ENCODE measurements around the gene PROCR. TPM values are rescaled to one million over a fixed set of nuclear protein-coding genes. Genes with fewer than 3 reads are reported as not detected.

The PROCR gene
- total RNA-seq, 6 experiments from 2014 or later = 21.0 to 29.6 (median 23.4) TPM

DNA sequence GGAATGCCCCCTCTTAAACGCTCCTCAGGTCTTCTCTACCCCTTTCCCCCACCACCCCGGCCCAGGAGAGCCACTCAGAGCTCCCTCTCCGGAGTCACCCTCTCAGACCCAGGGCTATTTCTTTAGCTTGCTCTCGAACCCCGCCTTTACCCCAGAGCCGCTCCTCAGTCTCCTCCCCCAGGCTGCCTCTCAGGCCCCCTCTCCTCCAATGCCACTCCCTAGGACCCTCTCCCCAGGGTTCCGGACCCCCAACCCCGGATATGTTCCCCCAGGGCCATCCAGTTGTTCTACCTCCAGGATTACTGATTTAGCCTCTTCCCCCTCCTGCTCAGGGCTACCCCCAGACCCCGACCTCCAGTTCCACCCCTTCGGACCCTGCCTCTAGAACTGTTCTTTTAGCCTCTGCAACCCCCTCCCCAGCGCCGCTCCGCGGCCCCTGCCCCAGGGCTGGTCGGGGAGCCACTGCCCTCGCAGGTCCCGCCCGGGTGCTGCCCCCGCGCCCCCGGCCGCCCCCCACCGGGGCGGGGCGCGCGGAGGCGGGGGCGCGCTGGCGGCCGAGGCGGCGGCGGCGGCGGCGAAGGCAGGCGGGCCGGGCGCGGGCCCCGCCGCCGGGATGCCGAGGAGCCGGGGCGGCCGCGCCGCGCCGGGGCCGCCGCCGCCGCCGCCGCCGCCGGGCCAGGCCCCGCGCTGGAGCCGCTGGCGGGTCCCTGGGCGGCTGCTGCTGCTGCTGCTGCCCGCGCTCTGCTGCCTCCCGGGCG lies 54.4 kb downstream of the PROCR start, which contains the start of gene MMP24:
Gene MMP24, plus strand, starts transcription at position 565 of the 758 bp plus-strand sequence. Its CDS starts 49 bp downstream, at position 614.
- Mint-ChIP-seq H3K9me3 (no peaks in the 10 kb centered on the region), H3K4me1 (ENCODE audit: low read depth) (peaks cover 8% of the 10 kb centered on the region), H3K27me3 (ENCODE audit: insufficient read depth) (peaks cover 19% of the 10 kb centered on the region), H3K27ac (no peak within 1 kb of the TSS), H3K4me3 (peak within 1 kb of the TSS; percentile 71), H3K36me3 (ENCODE audit: low read depth) (peaks cover 4% of the 10 kb centered on the region; the same call in 1 of the 2 replicates)
- no peak for DNase-seq
- no peak for TF ChIP-seq CTCF (IDR thresholded peaks at IDR 0.05)

Other genes with a start within 250 kb of the PROCR start
- 10 to 100 TPM; 72.1 to 86.8 (median 76.6) TPM for gene GSS, start 216.3 kb upstream of the PROCR start, total RNA-seq (2021; fragmentation: NEBNext Ultra II Directional; extraction: Animal tissue kit (Norgen Biotek cat#: 25700))
- under 1 TPM in 2 of 6 experiments, not detected in 4; 0.07 to 0.19 TPM for gene MYH7B, start 216.2 kb upstream of the PROCR start, total RNA-seq (2021; fragmentation: NEBNext Ultra II Directional; extraction: Animal tissue kit (Norgen Biotek cat#: 25700))
- gene TRPC4AP, start 79.3 kb upstream of the PROCR start, total RNA-seq (2021; fragmentation: NEBNext Ultra II Directional; extraction: Animal tissue kit (Norgen Biotek cat#: 25700)) = 10 to 100 TPM; 70.7 to 89.8 (median 81.6) TPM
- gene EDEM2, start 24.7 kb upstream of the PROCR start, total RNA-seq (2021; fragmentation: NEBNext Ultra II Directional; extraction: Animal tissue kit (Norgen Biotek cat#: 25700)) = 10 to 100 TPM; 29.5 to 33.3 (median 32.0) TPM
- gene MMP24, start 54.6 kb downstream of the PROCR start, total RNA-seq (2021; fragmentation: NEBNext Ultra II Directional; extraction: Animal tissue kit (Norgen Biotek cat#: 25700)) = 1 to 10 TPM in 1 of 6 experiments, under 1 TPM in 5; 0.48 to 1.2 (median 0.65) TPM
- gene MMP24OS, start 106.0 kb downstream of the PROCR start, total RNA-seq (2021; fragmentation: NEBNext Ultra II Directional; extraction: Animal tissue kit (Norgen Biotek cat#: 25700)) = 100 to 1,000 TPM in 4 of 6 experiments, 10 to 100 TPM in 2; 91.7 to 117 (median 105) TPM
- 100 to 1,000 TPM; 176 to 194 (median 185) TPM for gene EIF6, start 112.7 kb downstream of the PROCR start, total RNA-seq (2021; fragmentation: NEBNext Ultra II Directional; extraction: Animal tissue kit (Norgen Biotek cat#: 25700))
- gene FAM83C, start 120.4 kb downstream of the PROCR start, total RNA-seq (2021; fragmentation: NEBNext Ultra II Directional; extraction: Animal tissue kit (Norgen Biotek cat#: 25700)) = not detected
- 10 to 100 TPM; 38.6 to 51.1 (median 46.1) TPM for gene UQCC1, start 239.9 kb downstream of the PROCR start, total RNA-seq (2021; fragmentation: NEBNext Ultra II Directional; extraction: Animal tissue kit (Norgen Biotek cat#: 25700))

Data from HFFc6 (cell line).